Measurements from ENCODE around the gene PIEZO2.

The PIEZO2 gene

DNA sequence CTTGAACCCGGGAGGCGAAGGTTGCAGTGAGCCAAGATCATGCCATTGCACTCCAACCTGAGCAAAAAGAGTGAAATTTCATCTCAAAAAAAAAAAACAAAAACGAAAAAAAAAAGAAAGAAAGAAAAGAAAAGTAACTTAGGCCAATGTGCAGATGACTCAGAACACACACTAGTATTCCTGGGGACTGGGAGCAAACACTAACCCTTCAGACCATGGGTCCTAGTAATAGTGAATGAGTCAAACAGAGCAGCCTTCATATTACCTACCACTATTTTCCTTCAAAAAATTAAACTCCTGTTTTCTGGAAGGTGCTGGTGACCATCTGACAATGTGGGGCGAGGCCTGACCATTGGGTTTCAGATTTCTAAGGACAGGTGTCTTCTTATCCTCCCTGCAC lies 253.4 kb downstream of the PIEZO2 start:
- TF ChIP-seq, protein P1, sequence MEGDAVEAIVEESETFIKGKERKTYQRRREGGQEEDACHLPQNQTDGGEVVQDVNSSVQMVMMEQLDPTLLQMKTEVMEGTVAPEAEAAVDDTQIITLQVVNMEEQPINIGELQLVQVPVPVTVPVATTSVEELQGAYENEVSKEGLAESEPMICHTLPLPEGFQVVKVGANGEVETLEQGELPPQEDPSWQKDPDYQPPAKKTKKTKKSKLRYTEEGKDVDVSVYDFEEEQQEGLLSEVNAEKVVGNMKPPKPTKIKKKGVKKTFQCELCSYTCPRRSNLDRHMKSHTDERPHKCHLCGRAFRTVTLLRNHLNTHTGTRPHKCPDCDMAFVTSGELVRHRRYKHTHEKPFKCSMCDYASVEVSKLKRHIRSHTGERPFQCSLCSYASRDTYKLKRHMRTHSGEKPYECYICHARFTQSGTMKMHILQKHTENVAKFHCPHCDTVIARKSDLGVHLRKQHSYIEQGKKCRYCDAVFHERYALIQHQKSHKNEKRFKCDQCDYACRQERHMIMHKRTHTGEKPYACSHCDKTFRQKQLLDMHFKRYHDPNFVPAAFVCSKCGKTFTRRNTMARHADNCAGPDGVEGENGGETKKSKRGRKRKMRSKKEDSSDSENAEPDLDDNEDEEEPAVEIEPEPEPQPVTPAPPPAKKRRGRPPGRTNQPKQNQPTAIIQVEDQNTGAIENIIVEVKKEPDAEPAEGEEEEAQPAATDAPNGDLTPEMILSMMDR (IDR thresholded peaks at IDR 0.05; ENCODE audit: extremely low read depth, insufficient read depth, missing control alignments): no peak
- DNase-seq (ENCODE audit: low spot score): no peak
- in situ Hi-C loops (cut with MboI; ENCODE audit: low pct_unique_long_range_greater_than_20kb, low sequenced_read_pairs, unreplicated experiment): no loop called here

GRCh38 chr18:10894501-10894900 lies 254.9 kb downstream of the PIEZO2 start:
- TF ChIP-seq, protein P1 (IDR thresholded peaks at IDR 0.05; ENCODE audit: extremely low read depth, insufficient read depth, missing control alignments): no peak
- in situ Hi-C loops (cut with MboI; ENCODE audit: low pct_unique_long_range_greater_than_20kb, low sequenced_read_pairs, unreplicated experiment): no loop called here
- no peak for DNase-seq (ENCODE audit: low spot score)

DNA sequence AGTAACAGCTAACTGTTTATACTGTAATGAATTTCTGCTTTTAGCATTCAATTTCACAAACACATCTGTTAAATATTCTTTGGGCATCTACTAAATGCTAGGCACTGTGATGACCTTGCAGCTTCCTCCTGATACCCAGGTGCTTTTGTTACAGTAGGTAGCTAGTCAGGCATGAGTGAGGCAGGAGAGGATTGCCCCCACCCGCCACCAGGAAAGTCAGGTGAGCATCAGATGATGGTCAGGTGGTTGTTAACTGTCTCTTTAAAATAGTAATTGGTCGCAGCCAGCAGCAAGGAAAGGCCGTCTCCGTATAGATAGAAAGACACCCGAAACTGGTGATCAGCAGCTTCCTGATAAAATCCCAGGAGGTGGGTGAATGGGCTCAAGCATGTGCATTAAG lies 255.6 kb downstream of the PIEZO2 start:
- in situ Hi-C loops (cut with MboI; ENCODE audit: low pct_unique_long_range_greater_than_20kb, low sequenced_read_pairs, unreplicated experiment): no loop called here
- DNase-seq (ENCODE audit: low spot score): no peak
- TF ChIP-seq, protein P1 (IDR thresholded peaks at IDR 0.05; ENCODE audit: extremely low read depth, insufficient read depth, missing control alignments): no peak

DNA sequence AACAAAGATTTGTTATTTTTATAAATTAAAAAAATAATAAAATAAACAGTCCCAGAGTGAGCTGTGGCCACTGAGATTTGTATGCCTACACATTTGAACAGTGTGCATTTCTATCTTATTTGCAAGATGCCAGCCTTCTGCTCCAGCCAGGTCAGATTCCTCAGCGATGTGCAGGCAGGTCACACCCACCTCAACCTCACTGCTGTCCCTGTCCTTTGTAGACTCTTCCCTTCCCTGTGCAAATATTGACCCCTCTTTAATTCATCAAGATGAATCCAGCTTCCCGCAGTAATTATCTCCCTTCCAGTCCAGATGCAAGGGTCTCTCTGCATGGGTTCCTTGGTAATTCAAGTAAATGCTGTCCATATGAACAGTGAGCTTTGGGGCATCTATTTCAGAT lies 256.2 kb downstream of the PIEZO2 start:
- TF ChIP-seq, protein P1 (IDR thresholded peaks at IDR 0.05; ENCODE audit: extremely low read depth, insufficient read depth, missing control alignments): no peak
- DNase-seq (ENCODE audit: low spot score): no peak
- in situ Hi-C loops (cut with MboI; ENCODE audit: low pct_unique_long_range_greater_than_20kb, low sequenced_read_pairs, unreplicated experiment): no loop called here

- TF ChIP-seq, protein P1 (IDR thresholded peaks at IDR 0.05; ENCODE audit: extremely low read depth, insufficient read depth, missing control alignments): no peak
- DNase-seq (ENCODE audit: low spot score): no peak
- in situ Hi-C loops (cut with MboI; ENCODE audit: low pct_unique_long_range_greater_than_20kb, low sequenced_read_pairs, unreplicated experiment): no loop called here
Measured at GRCh38 chr18:10892786-10893185, 256.6 kb downstream of the PIEZO2 start.

- in situ Hi-C loops (cut with MboI; ENCODE audit: low pct_unique_long_range_greater_than_20kb, low sequenced_read_pairs, unreplicated experiment): no loop called here
- TF ChIP-seq, protein P1 (IDR thresholded peaks at IDR 0.05; ENCODE audit: extremely low read depth, insufficient read depth, missing control alignments): no peak
Measured at GRCh38 chr18:10890022-10890421, 259.3 kb downstream of the PIEZO2 start.

GRCh38 chr18:10878703-10879102 lies 270.7 kb downstream of the PIEZO2 start:
- in situ Hi-C loops (cut with MboI; ENCODE audit: low pct_unique_long_range_greater_than_20kb, low sequenced_read_pairs, unreplicated experiment): no loop called here
- peak; percentile 63 for DNase-seq (ENCODE audit: low spot score)
- TF ChIP-seq, protein P1 (IDR thresholded peaks at IDR 0.05; ENCODE audit: extremely low read depth, insufficient read depth, missing control alignments): no peak

More at GRCh38 chr18:10890022-10890421, 259.3 kb downstream of the PIEZO2 start:
- no peak for DNase-seq (ENCODE audit: low spot score)

Data from GM13977 (cell line).